ENCODE results near the gene PARD3. TPM values are rescaled to one million over a fixed set of nuclear protein-coding genes. Genes with fewer than 3 reads are reported as not detected.
"Not testable (repeated sequence)": the region's sequence is repeated elsewhere in the genome, so short reads cannot be mapped to it uniquely, and the experiment has no call there.

The PARD3 gene
- total RNA-seq, 4 donors from 2014 or later = 30.9 to 54.6 (median 40.0) TPM

GRCh38 chr10:34432589-34432988, 382.5 kb downstream of the PARD3 start:
- TF ChIP-seq CTCF (IDR thresholded peaks at IDR 0.05) = no peak
- DNase-seq (ENCODE audit: low spot score) (no peak), ATAC-seq (ENCODE audit: low FRiP score) (no peak)

GRCh38 chr10:34430685-34431084, 384.4 kb downstream of the PARD3 start:
- ATAC-seq (ENCODE audit: low FRiP score) (no peak), DNase-seq (ENCODE audit: low spot score) (no peak)
- no peak for TF ChIP-seq CTCF (IDR thresholded peaks at IDR 0.05)

GRCh38 chr10:34428501-34428900, 386.6 kb downstream of the PARD3 start:
- TF ChIP-seq CTCF (IDR thresholded peaks at IDR 0.05) = no peak
- no peak for ATAC-seq (ENCODE audit: low FRiP score)
- DNase-seq (ENCODE audit: low spot score) = no peak

GRCh38 chr10:34427911-34428216, 387.2 kb downstream of the PARD3 start:
- TF ChIP-seq CTCF (IDR thresholded peaks at IDR 0.05) = no peak
- DNase-seq (ENCODE audit: low spot score) = no peak
- no peak for ATAC-seq (ENCODE audit: low FRiP score)

- ATAC-seq (ENCODE audit: low FRiP score); DNase-seq (ENCODE audit: low spot score): not testable (repeated sequence)
Measured at GRCh38 chr10:34427158-34427910, 387.8 kb downstream of the PARD3 start.

- not testable (repeated sequence) for ATAC-seq (ENCODE audit: low FRiP score); DNase-seq (ENCODE audit: low spot score)
Measured at GRCh38 chr10:34426538-34427157, 388.4 kb downstream of the PARD3 start.

GRCh38 chr10:34426041-34426440, 389.1 kb downstream of the PARD3 start:
- DNase-seq (ENCODE audit: low spot score) (no peak), ATAC-seq (ENCODE audit: low FRiP score) (no peak)
- no peak for TF ChIP-seq CTCF (IDR thresholded peaks at IDR 0.05)
